Tibial artery (tissue), 4 donors: ENCODE measurements around the gene RASD1.

Experiments
- DNase-seq, 2 donors: peaks; one replicate each; pipeline ENCODE4 v3.0.0-alpha.2; 2019
- H3K27ac ChIP-seq, 2 donors: fragments of 200-600 bp; sonication (generic) in 1 of 2; 1 replicate in 1 of 2; 2 replicates in 1 of 2; pipeline ENCODE4 v1.5.1; 2018 to 2019; ENCODE audit warnings: mild to moderate bottlenecking in 1 of 2
- H3K27me3 ChIP-seq, 2 donors: fragments of 200-600 bp; sonication (generic) in 1 of 2; one replicate each; pipeline versions ENCODE4 v1.5.1 to v1.6.0; 2016 to 2019
- H3K36me3 ChIP-seq, 3 donors: fragments of 200-600 bp; sonication (generic) in 2 of 3; one replicate each; pipeline ENCODE4 v1.5.1; 2016 to 2019; ENCODE audit warnings: mild to moderate bottlenecking in 2 of 3
- H3K4me1 ChIP-seq, 4 donors: fragments of 200-600 bp; sonication (generic) in 2 of 4; 1 replicate in 3 of 4; 2 replicates in 1 of 4; pipeline ENCODE4 v1.5.1; 2016 to 2019
- H3K4me3 ChIP-seq, 2 donors: fragments of 200-600 bp; sonication (generic) in 1 of 2; 1 replicate in 1 of 2; 2 replicates in 1 of 2; pipeline ENCODE4 v1.5.1; 2018 to 2019; ENCODE audit warnings: mild to moderate bottlenecking in 2 of 2
- H3K9me3 ChIP-seq, 3 donors: fragments of 200-600 bp; sonication (generic) in 1 of 3; one replicate each; pipeline ENCODE4 v1.5.1; 2016 to 2019
- intact Hi-C: fragments of 100-400 bp; cut with DNase I; formaldehyde crosslinking; loops from one replicate; pipeline ENCODE4 v1.15.0; 2023; ENCODE audit warnings: low total_unique reads
- TF ChIP-seq, protein P1 (sequence below), 2 experiments: fragments of 200-600 bp in 1 of 2; fragments of 450-650 bp in 1 of 2; IDR thresholded peaks; one replicate each; pipeline ENCODE4 v1.5.1; 2017 to 2019; ENCODE audit warnings: antibody characterized with exemption in 2 of 2, mild to moderate bottlenecking in 1 of 2, moderate library complexity in 1 of 2

The RASD1 gene

GRCh38 chr17:17525311-17525710 is 29.1 kb upstream of the RASD1 start:
- TF ChIP-seq, protein P1, sequence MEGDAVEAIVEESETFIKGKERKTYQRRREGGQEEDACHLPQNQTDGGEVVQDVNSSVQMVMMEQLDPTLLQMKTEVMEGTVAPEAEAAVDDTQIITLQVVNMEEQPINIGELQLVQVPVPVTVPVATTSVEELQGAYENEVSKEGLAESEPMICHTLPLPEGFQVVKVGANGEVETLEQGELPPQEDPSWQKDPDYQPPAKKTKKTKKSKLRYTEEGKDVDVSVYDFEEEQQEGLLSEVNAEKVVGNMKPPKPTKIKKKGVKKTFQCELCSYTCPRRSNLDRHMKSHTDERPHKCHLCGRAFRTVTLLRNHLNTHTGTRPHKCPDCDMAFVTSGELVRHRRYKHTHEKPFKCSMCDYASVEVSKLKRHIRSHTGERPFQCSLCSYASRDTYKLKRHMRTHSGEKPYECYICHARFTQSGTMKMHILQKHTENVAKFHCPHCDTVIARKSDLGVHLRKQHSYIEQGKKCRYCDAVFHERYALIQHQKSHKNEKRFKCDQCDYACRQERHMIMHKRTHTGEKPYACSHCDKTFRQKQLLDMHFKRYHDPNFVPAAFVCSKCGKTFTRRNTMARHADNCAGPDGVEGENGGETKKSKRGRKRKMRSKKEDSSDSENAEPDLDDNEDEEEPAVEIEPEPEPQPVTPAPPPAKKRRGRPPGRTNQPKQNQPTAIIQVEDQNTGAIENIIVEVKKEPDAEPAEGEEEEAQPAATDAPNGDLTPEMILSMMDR (IDR thresholded peaks at IDR 0.05), result no peak
- H3K36me3 ChIP-seq, result peaks cover 0 to 10% (median 0%) of the 10 kb centered on the region in 3 donors
- H3K4me3 ChIP-seq, result no peak overlapping the region
- no peaks in the 10 kb centered on the region for H3K9me3 ChIP-seq
- H3K27me3 ChIP-seq, result no peaks in the 10 kb centered on the region
- H3K4me1 ChIP-seq, result no peaks in the 10 kb centered on the region
- H3K27ac ChIP-seq, result no peak overlapping the region
- DNase-seq, result no peak
- intact Hi-C loops, result no loop called here

- TF ChIP-seq, protein P1 (IDR thresholded peaks at IDR 0.05), result no peak
- Histone ChIP-seq H3K4me1 (no peaks in the 10 kb centered on the region), H3K27me3 (no peaks in the 10 kb centered on the region), H3K9me3 (no peaks in the 10 kb centered on the region), H3K4me3 (no peak overlapping the region), H3K36me3 (peaks cover 0 to 20% (median 0%) of the 10 kb centered on the region in 3 donors), H3K27ac (no peak overlapping the region)
- intact Hi-C loops, result no loop called here
- no peak for DNase-seq
Observed at GRCh38 chr17:17523731-17524490, 27.7 kb upstream of the RASD1 start.

DNA sequence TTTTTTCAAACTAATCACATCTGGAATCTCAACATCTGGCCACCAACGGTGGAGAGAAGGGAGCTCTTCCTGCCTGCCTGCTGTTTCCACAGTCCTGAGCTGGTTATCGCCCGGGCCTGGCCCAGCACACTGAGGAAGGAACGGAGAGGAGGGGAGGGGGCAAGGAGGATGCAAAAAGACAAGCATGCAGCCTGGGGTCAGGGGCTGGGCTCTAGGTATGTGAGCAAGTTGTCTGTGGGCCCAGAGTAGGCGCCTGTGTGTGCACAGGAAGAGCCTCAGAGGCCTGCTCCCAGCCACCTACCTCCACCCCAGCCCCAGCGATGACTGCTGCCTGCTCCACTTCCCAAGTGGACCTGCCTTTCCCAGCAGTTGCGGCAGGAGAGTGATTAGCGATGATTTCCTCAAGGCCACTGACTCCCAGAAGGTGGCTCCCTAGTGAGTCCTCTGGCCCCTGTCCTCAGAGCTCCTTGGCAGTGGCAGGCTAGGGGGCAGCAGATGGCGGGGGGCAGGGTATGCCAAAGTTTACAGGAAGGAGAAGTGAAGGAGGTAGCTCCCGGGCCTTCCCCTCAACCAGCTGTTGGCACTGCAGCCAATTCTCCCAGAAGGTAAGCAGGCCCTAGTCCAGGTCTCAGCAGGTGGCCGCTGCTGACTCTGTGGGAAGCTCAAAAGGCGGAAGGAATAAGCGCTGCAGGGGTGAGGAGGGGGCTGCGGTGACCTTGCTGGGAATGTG is 27.0 kb upstream of the RASD1 start:
- intact Hi-C loops, result no loop called here

DNA sequence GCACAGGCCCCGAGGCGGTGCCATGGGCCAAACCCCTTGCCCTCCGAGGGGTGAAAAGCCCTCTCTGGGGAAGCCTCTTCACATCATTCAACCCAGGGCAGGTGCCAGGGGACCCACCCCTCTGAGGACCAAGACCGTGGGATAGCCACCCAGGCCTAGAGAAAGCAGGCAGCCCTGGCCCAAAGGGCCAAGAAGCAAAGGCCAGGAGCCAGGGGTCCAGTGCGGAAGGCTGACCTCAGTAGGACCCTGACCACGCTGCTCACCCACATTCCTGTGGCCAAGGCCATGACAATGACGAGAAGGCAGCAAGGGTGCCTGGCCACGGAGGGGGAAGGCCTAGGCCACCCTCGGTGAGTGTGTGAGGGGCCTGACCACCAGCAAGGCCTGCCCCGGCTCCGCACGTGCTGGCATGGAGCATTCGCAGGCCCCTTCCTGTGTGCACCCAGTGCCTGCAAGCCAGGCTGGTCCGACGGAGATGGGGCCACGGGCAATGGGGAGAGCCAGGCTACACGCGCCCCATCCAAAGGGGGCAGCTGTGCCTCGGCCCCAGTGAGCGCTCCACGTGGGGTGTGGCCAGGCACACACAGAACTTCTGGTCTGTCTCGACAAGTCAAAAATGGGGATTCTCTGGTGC is 24.5 kb upstream of the RASD1 start:
- no peaks in the 10 kb centered on the region for H3K9me3 ChIP-seq
- intact Hi-C loops, result no loop called here
- DNase-seq, result no peak
- no peaks in the 10 kb centered on the region for H3K27me3 ChIP-seq
- TF ChIP-seq, protein P1 (IDR thresholded peaks at IDR 0.05), result no peak
- no peak overlapping the region for H3K4me3 ChIP-seq
- no peaks in the 10 kb centered on the region for H3K4me1 ChIP-seq
- H3K36me3 ChIP-seq, result peaks cover 0 to 20% (median 0%) of the 10 kb centered on the region in 3 donors
- H3K27ac ChIP-seq, result no peak overlapping the region

More for the DNA sequence above, 27.0 kb upstream of the RASD1 start:
- no peak overlapping the region for H3K27ac ChIP-seq
- no peaks in the 10 kb centered on the region for H3K27me3 ChIP-seq
- H3K4me1 ChIP-seq, result no peaks in the 10 kb centered on the region
- peaks cover 0 to 20% (median 0%) of the 10 kb centered on the region in 3 donors for H3K36me3 ChIP-seq
- TF ChIP-seq, protein P1 (IDR thresholded peaks at IDR 0.05), result no peak
- no peaks in the 10 kb centered on the region for H3K9me3 ChIP-seq
- DNase-seq, result no peak
- no peak overlapping the region for H3K4me3 ChIP-seq

- Histone ChIP-seq H3K27ac (no peak overlapping the region), H3K36me3 (peaks cover 0 to 20% (median 0%) of the 10 kb centered on the region in 3 donors), H3K27me3 (no peaks in the 10 kb centered on the region), H3K9me3 (no peaks in the 10 kb centered on the region), H3K4me1 (no peaks in the 10 kb centered on the region), H3K4me3 (no peak overlapping the region)
- intact Hi-C loops, result no loop called here
- DNase-seq, result no peak
- TF ChIP-seq, protein P1 (IDR thresholded peaks at IDR 0.05), result no peak
Observed at GRCh38 chr17:17519886-17520285, 23.7 kb upstream of the RASD1 start.
